Measurements from ENCODE around the gene MID2.

- TF ChIP-seq POLR2AphosphoS5 (IDR thresholded peaks at IDR 0.05; ENCODE audit: low read depth, low read length) = no peak
- no peak for TF ChIP-seq POLR2A (IDR thresholded peaks at IDR 0.05; ENCODE audit: low read depth, low read length)
- TF ChIP-seq TAF1 (IDR thresholded peaks at IDR 0.05; ENCODE audit: low read depth, low read length) = no peak
These were observed 2.2 kb downstream of the MID2 start for GRCh38 chrX:107827852-107828251.
